ENCODE data around the gene TMPRSS9.

Gene TMPRSS9
- total RNA-seq, result 0 to 0.67 (median 0) reads per million in 9 experiments

DNA sequence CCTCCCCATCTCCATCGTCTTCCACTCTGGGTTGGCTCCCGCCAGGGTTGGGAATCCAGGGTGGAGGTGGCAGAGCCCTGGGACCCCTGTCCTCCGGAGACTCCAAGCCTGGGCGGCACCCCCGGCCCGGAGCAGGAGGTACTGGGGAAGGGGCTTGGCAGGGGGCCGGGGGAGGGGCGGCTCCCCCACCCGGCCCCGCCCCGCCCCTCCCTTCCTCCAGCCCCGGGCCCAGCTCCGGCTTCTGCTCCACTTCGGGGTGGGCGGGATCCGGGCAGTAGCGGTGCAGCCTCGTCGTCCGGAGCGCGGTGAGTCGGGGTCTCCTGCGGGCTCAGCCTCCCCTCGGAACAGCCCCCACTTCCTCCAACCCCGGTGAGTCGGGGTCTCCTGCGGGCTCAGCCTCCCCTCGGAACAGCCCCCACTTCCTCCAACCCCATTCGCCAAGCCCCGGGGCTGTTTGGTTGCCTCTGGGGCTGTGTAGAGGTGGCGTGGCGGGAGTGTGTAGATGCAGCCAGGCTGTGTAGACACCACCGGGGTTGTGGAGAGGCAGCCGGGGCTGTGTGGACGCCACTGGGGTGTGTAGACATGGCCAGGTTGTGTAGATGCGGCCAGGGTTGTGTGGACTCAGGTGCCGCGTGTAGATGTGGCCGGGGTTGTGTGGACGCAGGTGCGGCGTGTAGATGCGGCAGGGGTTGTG is at the start of gene TMPRSS9:
Gene TMPRSS9 (plus strand): TSS at position 274 of the 694 bp plus-strand sequence. CDS start 29,521 bp downstream, outside the sequence.
- Mint-ChIP-seq H3K9me3 (no peaks in the 10 kb centered on the region), H3K4me1 (ENCODE audit: low read depth in 2 of 2) (no peaks in the 10 kb centered on the region), H3K36me3 (ENCODE audit: insufficient read depth) (no peaks in the 10 kb centered on the region), H3K27ac (no peak within 1 kb of the TSS), H3K27me3 (peaks cover 7 to 10% of the 10 kb centered on the region in 2 donors), H3K4me3 (no peak within 1 kb of the TSS)
- DNase-seq (no peak), ATAC-seq (replicated peaks) (no peak)

GRCh38 chr19:2311093-2311492 is 49.0 kb upstream of the TMPRSS9 start:
- Mint-ChIP-seq H3K27me3 (peaks cover 60 to 82% of the 10 kb centered on the region in 2 donors), H3K27ac (no peak overlapping the region), H3K36me3 (ENCODE audit: insufficient read depth) (peaks cover 17% of the 10 kb centered on the region), H3K9me3 (peaks cover 0 to 3% of the 10 kb centered on the region in 2 donors), H3K4me1 (ENCODE audit: low read depth in 2 of 2) (peaks cover 5 to 8% of the 10 kb centered on the region in 2 donors), H3K4me3 (no peak overlapping the region)
- DNase-seq, result no peak
- ATAC-seq (replicated peaks), result no peak

DNA sequence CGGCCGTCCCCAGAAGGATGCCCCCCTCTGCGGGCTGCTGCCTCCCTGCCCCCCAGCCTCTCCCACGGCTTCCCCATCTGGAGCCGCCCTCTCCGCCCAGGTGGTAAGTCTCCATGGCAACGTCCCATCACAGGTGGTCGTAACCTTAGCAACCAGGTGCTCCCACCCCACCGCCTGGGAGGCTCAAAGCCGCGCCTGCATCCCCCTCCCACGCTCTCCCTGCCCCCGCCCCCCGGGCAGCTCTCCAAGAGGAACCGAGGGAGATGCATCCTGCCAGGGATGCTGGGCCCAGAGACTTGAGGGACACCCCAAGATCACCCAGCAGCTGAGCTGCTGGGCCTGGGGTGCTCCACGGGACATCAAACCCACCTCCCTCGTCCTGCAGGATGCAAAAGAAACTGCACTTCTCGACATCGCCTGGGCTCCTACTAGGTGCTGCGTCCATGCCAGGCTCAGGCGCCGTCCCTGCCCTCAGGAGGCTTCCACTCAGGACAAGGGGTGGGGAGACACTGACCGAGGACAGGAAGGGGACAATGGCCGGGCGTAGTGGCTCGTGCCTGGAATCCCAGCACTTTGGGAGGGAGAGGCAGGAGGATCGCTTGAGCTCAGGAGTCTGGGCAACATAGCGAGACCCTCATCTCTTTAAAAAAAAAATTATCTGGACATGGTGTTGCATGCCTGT is 47.1 kb upstream of the TMPRSS9 start:
- Mint-ChIP-seq H3K27ac (no peak overlapping the region), H3K4me1 (ENCODE audit: low read depth in 2 of 2) (peaks cover 5 to 8% of the 10 kb centered on the region in 2 donors), H3K36me3 (ENCODE audit: insufficient read depth) (peaks cover 12% of the 10 kb centered on the region), H3K9me3 (peaks cover 0 to 3% of the 10 kb centered on the region in 2 donors), H3K4me3 (no peak overlapping the region), H3K27me3 (peaks cover 50 to 68% of the 10 kb centered on the region in 2 donors)
- DNase-seq (no peak), ATAC-seq (replicated peaks) (no peak)

DNA sequence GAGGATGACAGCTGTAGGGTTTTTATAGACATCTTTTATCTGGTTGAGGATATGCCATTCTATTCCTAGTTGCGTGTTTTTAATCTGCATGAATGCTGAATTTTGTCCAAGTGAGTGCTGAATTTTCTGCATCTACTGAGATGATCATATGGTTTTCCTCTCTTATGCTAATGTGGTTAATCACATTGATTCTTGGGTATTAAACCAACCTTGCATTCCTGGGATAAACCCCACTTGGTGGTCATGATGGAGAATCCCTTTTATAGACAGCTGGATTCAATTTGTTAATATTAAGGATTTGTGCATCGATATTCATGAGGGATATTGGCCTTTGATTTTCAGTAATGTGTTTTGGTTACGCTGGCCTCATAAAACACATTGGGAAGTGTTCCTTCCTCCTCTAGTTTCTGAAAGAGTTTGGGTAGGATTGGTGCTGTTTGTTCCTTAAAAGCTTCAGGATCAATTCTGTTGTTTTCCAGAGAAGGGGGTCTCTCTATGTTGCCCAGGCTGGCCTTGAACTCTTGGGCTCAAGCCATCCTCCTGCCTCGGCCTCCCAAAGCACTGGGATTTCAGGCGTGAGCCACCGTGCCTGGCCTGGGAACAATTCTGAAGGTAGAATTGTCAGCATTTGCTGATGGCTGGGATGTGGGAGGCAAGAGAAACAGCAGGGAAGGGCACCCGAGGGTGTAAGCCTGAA is 44.8 kb upstream of the TMPRSS9 start:
- Mint-ChIP-seq H3K27me3 (peaks cover 32 to 46% of the 10 kb centered on the region in 2 donors), H3K36me3 (ENCODE audit: insufficient read depth) (peaks cover 5% of the 10 kb centered on the region), H3K4me3 (no peak overlapping the region), H3K9me3 (peaks cover 0 to 3% of the 10 kb centered on the region in 2 donors), H3K4me1 (ENCODE audit: low read depth in 2 of 2) (peaks cover 0 to 5% of the 10 kb centered on the region in 2 donors), H3K27ac (no peak overlapping the region)
- no peak for ATAC-seq (replicated peaks)
- DNase-seq, result no peak

GRCh38 chr19:2315818-2316353 is 44.2 kb upstream of the TMPRSS9 start:
- Mint-ChIP-seq H3K4me3 (no peak overlapping the region), H3K36me3 (ENCODE audit: insufficient read depth) (peaks cover 5% of the 10 kb centered on the region), H3K9me3 (peaks cover 0 to 3% of the 10 kb centered on the region in 2 donors), H3K4me1 (ENCODE audit: low read depth in 2 of 2) (peaks cover 0 to 5% of the 10 kb centered on the region in 2 donors), H3K27me3 (peaks cover 26 to 40% of the 10 kb centered on the region in 2 donors), H3K27ac (no peak overlapping the region)
- ATAC-seq (replicated peaks) (peak; percentile 58), DNase-seq (no peak)

DNA sequence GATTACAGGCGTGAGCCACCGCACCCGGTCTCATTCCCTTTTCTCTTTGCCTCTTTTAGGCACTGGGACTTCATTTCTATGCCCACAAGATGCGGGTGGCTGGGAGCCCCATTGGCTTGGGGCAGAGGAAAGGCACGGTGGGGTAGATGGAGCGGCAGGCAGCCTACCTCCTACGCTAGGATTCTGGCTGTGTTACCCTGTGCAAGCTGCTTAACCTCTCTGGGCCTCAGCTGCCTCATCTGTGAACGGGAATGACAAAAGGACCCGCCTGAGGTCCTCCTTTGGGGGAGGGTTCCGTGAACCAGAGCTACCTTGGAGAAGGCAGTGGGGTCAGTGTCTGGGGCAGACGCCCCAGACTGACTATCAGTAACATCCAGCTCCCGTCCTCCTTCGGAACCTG is 42.8 kb upstream of the TMPRSS9 start:
- H3K9me3 Mint-ChIP-seq, result peaks cover 0 to 3% of the 10 kb centered on the region in 2 donors
- H3K27ac Mint-ChIP-seq, result peak overlapping the region in 1 of 2 donors; percentile 67
- DNase-seq (no peak), ATAC-seq (replicated peaks) (no peak)
- H3K27me3 Mint-ChIP-seq, result peaks cover 25 to 35% of the 10 kb centered on the region in 2 donors
- peaks cover 10% of the 10 kb centered on the region for H3K36me3 Mint-ChIP-seq (ENCODE audit: insufficient read depth)
- no peak overlapping the region for H3K4me3 Mint-ChIP-seq
- H3K4me1 Mint-ChIP-seq (ENCODE audit: low read depth in 2 of 2), result peaks cover 0 to 5% of the 10 kb centered on the region in 2 donors

- Mint-ChIP-seq H3K9me3 (peaks cover 0 to 3% of the 10 kb centered on the region in 2 donors), H3K4me3 (no peak overlapping the region)
These were observed 42.3 kb upstream of the TMPRSS9 start for GRCh38 chr19:2317756-2318155.

DNA sequence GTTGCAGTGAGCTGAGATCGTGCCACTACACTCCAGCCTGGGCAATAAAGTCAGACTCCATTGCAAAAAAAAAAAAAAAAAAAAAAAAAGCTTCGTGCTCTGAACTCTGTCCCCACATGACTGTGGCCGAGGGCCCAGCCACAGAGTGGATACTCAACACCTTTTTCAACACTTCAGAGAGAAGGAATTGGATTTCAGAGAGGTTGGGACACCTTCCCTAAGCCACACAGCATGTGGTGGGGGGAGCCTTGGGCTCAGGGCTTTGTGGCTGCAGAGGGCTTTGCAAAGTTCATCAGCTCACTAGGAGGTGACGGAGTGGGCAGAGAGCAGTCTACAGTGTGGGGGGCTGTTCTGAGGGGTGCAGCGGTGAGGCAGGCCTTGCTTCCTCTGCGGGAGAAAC is 41.1 kb upstream of the TMPRSS9 start:
- no peak for DNase-seq
- Mint-ChIP-seq H3K4me1 (ENCODE audit: low read depth in 2 of 2) (peaks cover 0 to 5% of the 10 kb centered on the region in 2 donors), H3K36me3 (ENCODE audit: insufficient read depth) (peaks cover 19% of the 10 kb centered on the region), H3K27ac (peak overlapping the region in 1 of 2 donors; percentile 49), H3K27me3 (peaks cover 13 to 19% of the 10 kb centered on the region in 2 donors), H3K9me3 (peaks cover 0 to 3% of the 10 kb centered on the region in 2 donors), H3K4me3 (no peak overlapping the region)
- no peak for ATAC-seq (replicated peaks)

More at GRCh38 chr19:2317756-2318155, 42.3 kb upstream of the TMPRSS9 start:
- ATAC-seq (replicated peaks), result no peak
- no peak overlapping the region for H3K27ac Mint-ChIP-seq
- peaks cover 25 to 30% of the 10 kb centered on the region in 2 donors for H3K27me3 Mint-ChIP-seq
- peaks cover 0 to 5% of the 10 kb centered on the region in 2 donors for H3K4me1 Mint-ChIP-seq (ENCODE audit: low read depth in 2 of 2)
- no peak for DNase-seq
- peaks cover 15% of the 10 kb centered on the region for H3K36me3 Mint-ChIP-seq (ENCODE audit: insufficient read depth)

- Mint-ChIP-seq H3K4me1 (ENCODE audit: low read depth in 2 of 2) (peaks cover 0 to 5% of the 10 kb centered on the region in 2 donors), H3K9me3 (peaks cover 0 to 3% of the 10 kb centered on the region in 2 donors), H3K36me3 (ENCODE audit: insufficient read depth) (peaks cover 25% of the 10 kb centered on the region), H3K27me3 (peaks cover 7 to 12% of the 10 kb centered on the region in 2 donors), H3K27ac (no peak overlapping the region), H3K4me3 (no peak overlapping the region)
- ATAC-seq (replicated peaks) (no peak), DNase-seq (no peak)
These were observed 40.5 kb upstream of the TMPRSS9 start for GRCh38 chr19:2319551-2319950.

GRCh38 chr19:2320049-2320448 is 40.0 kb upstream of the TMPRSS9 start:
- Mint-ChIP-seq H3K27me3 (peaks cover 2 to 7% of the 10 kb centered on the region in 2 donors), H3K4me3 (no peak overlapping the region), H3K27ac (no peak overlapping the region), H3K9me3 (peaks cover 0 to under 1% of the 10 kb centered on the region in 2 donors), H3K36me3 (ENCODE audit: insufficient read depth) (peaks cover 26% of the 10 kb centered on the region), H3K4me1 (ENCODE audit: low read depth in 2 of 2) (peaks cover 0 to 5% of the 10 kb centered on the region in 2 donors)
- ATAC-seq (replicated peaks), result no peak
- DNase-seq, result no peak

GRCh38 chr19:2320939-2321338 is 39.1 kb upstream of the TMPRSS9 start:
- Mint-ChIP-seq H3K27me3 (no peaks in the 10 kb centered on the region), H3K36me3 (ENCODE audit: insufficient read depth) (peaks cover 31% of the 10 kb centered on the region), H3K4me3 (no peak overlapping the region), H3K9me3 (no peaks in the 10 kb centered on the region), H3K27ac (no peak overlapping the region), H3K4me1 (ENCODE audit: low read depth in 2 of 2) (peaks cover 9 to 10% of the 10 kb centered on the region in 2 donors)
- ATAC-seq (replicated peaks) (no peak), DNase-seq (no peak)

GRCh38 chr19:2321565-2322283 is 38.3 kb upstream of the TMPRSS9 start:
- ATAC-seq (replicated peaks), result no peak
- peaks cover 32% of the 10 kb centered on the region for H3K36me3 Mint-ChIP-seq (ENCODE audit: insufficient read depth)
- DNase-seq, result no peak
- H3K4me3 Mint-ChIP-seq, result no peak overlapping the region
- peaks cover 10 to 13% of the 10 kb centered on the region in 2 donors for H3K4me1 Mint-ChIP-seq (ENCODE audit: low read depth in 2 of 2)
- no peaks in the 10 kb centered on the region for H3K27me3 Mint-ChIP-seq
- H3K9me3 Mint-ChIP-seq, result no peaks in the 10 kb centered on the region
- no peak overlapping the region for H3K27ac Mint-ChIP-seq

Data from effector memory CD8-positive, alpha-beta T cell (primary cell).